ENCODE measurements around the gene PIP4P1.

The PIP4P1 gene

GRCh38 chr14:20435582-20436362 is 25.5 kb downstream of the PIP4P1 start, which contains the start of gene KLHL33:
TSS of gene KLHL33 (minus strand) at chr14:20436166. CDS start at chr14:20435811, 355 bp downstream.
- no peak for DNase-seq (ENCODE audit: low spot score)

DNA sequence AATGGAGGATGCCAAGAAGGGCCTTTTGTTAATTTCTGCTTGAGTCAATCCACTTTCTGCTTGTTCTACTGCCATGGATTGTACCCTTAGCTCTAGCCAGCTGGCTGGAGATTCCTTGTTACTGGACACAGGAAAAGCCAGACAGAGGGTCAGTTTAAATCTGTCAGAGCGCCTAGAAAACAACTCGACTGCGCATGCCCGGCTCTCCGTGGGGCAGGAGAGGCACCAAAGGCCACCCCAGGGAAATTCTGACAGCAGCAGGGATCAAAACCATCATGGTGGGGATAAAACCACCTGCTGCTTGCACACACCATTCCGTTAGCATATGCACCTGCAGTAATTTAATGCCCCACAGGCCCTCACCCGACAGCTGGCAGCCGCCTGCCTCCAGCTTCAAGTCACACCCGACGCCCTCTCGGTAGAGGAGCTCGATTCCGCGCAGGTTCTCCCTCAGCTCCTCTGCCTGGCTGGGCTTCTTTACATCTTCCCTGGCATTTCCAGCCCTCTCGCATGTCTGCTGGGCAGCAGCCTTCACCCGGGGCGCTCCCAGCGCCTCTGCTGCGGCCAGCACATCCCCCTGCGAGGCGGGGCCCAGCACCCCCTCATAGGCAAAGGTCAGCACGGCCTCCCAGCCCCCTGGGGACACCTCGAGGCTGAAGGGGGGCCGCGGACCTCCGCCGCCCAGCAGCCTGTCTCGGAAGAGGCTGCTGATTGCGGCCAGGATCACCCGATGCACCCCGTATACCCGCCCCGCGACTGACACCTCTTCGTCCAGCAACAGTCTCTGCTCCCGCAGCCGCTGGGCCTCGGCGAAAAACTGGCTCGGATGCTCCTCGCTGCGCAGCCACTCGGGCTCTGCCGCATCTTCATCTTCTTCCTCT is 26.3 kb downstream of the PIP4P1 start:
- no peak for DNase-seq (ENCODE audit: low spot score)

- DNase-seq (ENCODE audit: low spot score), result no peak
Observed at GRCh38 chr14:20429801-20430669, 31.2 kb downstream of the PIP4P1 start.

DNA sequence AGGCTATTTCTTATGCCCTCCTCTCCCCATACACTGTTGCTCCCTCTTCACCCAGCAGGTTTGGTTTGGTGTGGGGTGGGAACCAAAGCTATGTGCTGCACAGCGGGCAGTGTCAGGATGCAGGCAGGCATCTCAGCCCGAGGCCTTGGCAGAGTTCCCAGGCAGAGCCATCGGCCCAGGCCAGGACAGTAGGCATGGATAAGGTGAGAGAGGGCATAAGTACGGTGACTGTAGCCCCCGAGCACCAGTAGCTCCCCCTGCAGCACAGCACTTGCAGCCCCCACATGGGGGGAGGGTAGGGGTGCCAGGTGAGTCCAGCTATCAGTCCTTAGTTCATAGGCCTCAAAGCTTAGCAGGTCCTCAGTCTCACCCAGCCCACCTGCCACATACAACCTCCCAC is 32.4 kb downstream of the PIP4P1 start:
- DNase-seq (ENCODE audit: low spot score), result no peak

- DNase-seq (ENCODE audit: low spot score), result no peak
Observed at GRCh38 chr14:20428010-20428365, 33.2 kb downstream of the PIP4P1 start.

DNA sequence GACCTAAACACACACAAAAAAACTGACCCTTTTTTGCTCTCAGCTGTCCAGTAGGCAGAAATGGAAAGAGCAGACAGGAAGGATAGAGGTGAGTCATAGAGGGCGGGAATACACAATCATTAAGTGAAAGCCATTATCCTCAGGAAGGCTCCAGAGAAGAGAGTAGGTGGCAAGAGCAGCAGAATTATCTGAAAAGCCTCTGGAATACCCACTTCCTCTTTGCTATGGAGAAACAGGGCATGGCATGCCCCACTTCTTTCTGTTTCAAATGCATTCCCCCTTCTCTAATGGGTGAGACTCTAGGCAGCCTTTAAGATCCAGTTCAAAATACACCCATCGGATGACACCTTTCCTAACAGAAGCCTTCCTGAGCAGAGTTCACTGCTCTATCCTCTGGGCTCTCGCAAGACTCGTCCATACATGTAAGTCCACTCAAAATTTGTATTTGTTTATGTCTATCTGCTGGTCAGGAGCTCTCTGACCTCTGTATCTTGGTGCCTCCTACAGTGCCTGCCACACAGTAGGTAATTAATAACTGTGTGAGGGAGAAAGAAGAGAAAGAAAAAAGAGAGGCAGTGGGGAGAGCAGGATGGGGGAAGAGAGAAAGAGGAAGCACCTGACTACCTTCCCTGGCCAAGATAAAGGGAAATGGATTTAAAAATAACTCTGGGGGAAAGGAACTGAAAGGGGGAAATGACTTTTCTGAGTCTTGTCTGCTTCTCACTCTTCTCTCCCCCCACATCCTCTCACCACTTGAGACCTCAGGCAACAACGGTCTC is 33.8 kb downstream of the PIP4P1 start:
- peak; percentile 47 for DNase-seq (ENCODE audit: low spot score)

GRCh38 chr14:20424851-20425250 is 36.4 kb downstream of the PIP4P1 start:
- no peak for DNase-seq (ENCODE audit: low spot score)

DNA sequence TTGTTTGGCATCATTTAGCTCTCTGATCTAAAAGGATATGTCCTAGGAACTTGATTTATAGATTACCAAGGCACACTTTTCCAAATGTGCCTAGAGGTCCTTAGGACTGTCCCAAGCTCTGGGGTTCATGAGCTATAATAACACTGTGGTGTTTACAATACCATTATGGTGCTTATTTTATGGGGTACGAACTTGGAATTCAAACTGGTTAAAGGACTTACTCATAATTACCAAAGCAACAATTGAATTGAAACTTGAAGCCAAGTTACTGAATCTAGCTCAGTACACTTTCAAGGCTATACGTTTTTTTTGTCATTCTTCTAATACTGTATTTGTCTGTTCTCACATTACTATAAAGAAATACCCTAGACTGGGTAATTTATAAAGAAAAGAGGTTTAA is 38.3 kb downstream of the PIP4P1 start:
- no peak for DNase-seq (ENCODE audit: low spot score)

GRCh38 chr14:20421267-20421666 is 40.0 kb downstream of the PIP4P1 start:
- no peak for DNase-seq (ENCODE audit: low spot score)

GRCh38 chr14:20419419-20419818 is 41.8 kb downstream of the PIP4P1 start:
- DNase-seq (ENCODE audit: low spot score), result peak; percentile 16

GRCh38 chr14:20418501-20418909 is 42.7 kb downstream of the PIP4P1 start:
- DNase-seq (ENCODE audit: low spot score), result no peak

- DNase-seq (ENCODE audit: low spot score), result no peak
Observed at GRCh38 chr14:20417250-20418186, 43.7 kb downstream of the PIP4P1 start.

DNA sequence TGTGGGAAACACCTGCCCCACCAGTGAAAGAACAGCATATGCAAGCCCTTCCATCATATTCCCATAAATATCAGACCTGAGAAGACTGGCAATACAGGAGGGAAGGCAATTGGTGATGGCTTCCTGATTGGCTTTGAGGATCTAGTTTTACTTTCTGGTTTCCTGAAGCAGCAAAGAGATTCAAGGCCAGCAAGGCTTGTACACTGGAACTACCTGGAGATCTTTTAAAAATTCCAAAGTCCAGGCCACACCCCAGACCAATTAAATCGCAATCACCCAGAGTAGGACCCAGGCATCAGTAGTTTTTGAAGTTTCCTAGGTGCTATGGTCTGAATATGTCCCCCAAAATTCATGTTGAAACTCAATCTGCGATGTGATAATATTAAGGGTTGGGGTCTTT is 45.0 kb downstream of the PIP4P1 start:
- DNase-seq (ENCODE audit: low spot score), result no peak

GRCh38 chr14:20415782-20416206 is 45.4 kb downstream of the PIP4P1 start:
- peak; percentile 89 for DNase-seq (ENCODE audit: low spot score)

GRCh38 chr14:20413744-20414082 is 47.5 kb downstream of the PIP4P1 start:
- DNase-seq (ENCODE audit: low spot score), result peak; percentile 44

DNA sequence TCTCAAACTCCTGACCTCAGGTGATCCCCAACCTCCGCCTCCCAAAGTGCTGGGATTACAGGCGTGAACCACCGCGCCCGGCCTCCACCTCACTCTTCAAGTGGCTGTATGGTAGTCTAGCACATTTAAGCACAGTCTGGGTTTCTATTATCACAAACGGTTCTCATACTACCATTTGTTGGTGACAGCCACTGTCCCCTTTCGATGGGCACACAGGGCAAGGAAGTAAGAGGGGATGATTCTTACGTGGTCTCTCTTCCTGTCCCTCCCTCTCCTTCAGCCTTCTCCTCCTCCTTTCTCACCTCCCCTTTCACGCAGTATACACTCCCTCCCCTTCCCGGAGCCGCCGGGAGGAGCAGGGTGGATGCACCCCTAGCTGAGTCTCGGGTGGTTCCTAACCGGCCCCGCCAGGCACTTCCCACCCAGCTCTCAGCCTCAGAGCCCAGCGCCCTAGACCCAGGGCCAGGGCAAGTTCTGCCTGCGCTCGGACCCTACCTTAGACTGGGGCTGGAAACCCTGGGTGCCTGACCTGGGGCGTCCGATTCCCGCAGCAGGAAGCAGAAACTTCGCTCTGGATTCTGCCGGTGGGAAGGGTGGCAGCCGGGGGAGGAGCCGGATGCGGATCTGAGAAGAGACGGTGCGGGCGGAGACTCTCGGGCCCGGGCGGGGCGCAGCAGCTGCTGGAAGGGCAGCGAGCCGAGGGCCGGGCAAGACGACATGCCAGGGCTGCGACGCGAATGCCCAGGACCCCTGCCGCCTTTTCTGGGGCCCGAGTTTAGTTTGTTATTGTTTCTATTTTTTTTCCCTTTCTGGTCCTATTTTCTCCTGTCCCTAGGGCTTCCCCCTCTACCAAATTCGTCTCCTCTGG is 48.1 kb downstream of the PIP4P1 start, which contains the start of gene TEP1:
Gene TEP1 (minus strand): TSS at position 626 of the 868 bp plus-strand sequence. CDS start 5,062 bp downstream, outside the sequence.
- DNase-seq (ENCODE audit: low spot score), result peak; percentile 72

DNA sequence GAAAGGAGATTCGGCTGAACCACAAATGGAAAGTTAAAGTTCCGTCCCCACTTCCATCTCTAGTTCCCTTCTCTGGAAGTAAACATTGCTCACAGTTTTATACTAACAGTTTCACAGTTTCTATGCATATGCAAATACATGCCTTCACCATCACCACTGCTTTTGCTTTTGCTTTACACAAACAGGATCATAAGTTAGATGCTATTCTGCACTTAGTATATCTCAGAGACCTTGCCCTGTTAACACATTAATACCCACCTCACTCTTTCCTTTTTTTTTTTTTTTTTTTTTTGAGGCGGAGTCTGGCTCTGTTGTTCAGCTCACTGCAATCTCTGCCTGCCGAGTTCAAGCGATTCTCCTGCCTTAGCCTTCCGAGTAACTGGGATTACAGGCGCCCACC is 48.8 kb downstream of the PIP4P1 start:
- peak; percentile 59 for DNase-seq (ENCODE audit: low spot score)

DNA sequence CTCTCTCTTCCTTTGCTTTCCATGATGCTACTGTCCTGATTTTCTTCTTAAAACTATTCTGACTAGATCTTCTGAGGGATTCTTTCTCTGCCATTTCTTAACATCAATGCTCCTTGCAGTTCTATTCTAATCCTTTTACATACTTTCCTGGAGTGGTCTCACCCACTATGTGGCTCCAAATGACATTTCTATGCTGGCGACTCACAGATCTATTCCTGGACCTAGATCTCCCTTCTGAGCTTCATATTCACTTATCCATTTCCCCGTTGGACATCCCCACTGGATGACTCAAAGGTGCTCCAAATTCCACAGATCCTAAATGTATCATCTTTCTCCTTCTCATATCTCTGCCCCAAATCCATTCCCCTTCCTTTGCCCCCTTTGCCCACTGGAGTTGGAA is 52.0 kb downstream of the PIP4P1 start:
- no peak for DNase-seq (ENCODE audit: low spot score)

All from NAMALWA (cell line).